NOMO-1 treated with dmso at 0.1 percent for 144 hours (cell line): Measurements from ENCODE around the gene ADCY5.

Source experiments
- DNase-seq: peaks from one replicate; lab custom pipeline; 2025; ENCODE audit not compliant: unreplicated experiment; lab: John Stamatoyannopoulos, UW

The ADCY5 gene

DNA sequence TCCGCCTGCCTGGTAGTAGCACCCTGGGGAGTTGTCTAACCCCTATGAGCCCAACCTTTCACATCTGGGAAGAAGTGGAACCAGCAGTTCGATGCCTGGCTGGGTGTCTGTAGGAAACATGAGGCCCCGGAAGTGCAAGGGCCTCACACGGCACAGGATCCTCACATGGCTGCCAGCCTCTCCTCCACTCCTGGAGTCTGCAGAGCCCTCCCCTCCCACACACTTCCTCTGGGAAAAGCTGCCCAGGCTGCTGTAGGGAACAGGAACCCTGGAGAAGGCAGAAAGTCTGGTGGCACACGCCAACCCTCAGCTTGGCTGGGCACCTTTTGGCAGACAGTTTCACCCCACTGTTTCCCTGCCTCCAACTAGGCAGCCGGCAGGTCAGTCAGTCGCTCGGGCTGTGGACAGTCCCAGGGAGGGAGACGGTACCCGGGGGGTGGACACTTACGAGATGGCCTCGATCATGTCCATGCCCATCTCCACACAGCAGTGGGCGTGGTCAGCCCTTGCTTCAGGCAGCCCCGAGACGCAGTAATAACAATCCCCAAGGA is 118.4 kb downstream of the ADCY5 start:
- no peak for DNase-seq

DNA sequence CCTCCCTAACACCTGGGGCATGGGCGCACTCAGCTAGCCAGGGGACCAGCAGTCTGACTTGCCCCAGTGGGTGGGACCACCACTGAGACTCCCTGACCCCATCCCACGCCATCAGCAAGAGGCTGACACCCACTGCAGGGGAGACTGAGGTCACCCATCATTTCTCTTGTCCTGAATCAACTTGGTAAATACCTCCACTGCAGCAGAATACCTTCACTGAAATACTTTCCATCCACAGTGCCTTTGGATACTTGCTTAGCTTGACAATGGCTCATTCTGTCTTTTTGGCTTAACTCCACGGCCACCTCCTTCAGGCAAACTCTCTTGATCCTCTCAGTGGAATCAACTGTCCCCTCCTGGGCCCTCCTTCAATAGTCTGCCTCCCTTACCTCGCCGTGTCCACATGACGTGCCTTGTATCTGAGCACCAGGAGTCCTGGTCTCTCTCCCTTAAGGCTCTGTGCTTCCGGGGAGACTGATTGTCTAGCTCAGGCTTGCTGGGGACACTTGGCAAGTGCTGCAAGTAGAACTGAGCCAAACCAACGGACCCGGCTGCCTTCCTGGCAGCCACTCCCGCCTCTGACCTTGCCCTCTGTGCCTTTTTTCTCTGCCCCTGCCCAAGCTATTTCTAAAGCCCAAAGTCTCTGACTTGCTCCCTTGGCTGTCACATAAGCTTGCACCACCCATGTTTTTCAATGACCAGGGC is 119.1 kb downstream of the ADCY5 start:
- no peak for DNase-seq

DNA sequence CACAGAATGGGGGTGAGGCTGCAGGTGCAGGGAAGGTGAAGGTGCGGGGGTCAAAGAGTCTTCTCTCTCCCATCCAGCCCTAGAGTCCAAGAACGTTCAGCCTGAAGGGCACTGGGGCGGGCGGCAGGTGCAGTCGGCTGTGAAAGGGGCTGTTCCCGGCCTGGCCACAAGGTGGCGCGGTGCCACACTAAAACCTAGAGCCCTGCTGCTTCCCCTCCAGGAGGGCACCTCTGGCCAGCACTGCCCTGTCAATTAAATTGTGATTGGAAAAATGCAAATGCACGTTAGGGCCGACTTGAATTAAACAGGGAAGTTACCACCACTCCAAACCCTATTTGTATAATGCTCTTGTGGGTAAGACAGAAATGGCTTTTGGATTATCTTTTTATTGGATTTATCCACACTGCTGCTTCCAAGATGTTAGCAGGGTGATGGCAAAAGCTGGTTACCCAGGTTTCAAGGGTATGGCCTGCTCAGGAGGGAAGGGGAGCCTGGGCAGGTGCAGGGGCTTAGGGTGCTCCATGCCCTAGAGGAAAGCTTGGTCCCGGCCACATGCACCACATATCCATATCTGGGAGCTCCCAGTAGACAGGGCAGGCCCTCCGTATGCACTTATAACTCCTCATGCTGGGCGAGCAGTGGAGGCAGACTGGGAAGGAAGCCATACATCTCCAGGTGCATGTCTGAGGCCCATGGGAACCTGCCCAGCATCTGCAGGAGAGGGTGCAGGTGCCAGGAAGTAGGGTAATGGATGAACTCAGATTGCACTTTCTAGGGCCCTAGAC is 119.8 kb downstream of the ADCY5 start:
- DNase-seq: peak; percentile 4

DNA sequence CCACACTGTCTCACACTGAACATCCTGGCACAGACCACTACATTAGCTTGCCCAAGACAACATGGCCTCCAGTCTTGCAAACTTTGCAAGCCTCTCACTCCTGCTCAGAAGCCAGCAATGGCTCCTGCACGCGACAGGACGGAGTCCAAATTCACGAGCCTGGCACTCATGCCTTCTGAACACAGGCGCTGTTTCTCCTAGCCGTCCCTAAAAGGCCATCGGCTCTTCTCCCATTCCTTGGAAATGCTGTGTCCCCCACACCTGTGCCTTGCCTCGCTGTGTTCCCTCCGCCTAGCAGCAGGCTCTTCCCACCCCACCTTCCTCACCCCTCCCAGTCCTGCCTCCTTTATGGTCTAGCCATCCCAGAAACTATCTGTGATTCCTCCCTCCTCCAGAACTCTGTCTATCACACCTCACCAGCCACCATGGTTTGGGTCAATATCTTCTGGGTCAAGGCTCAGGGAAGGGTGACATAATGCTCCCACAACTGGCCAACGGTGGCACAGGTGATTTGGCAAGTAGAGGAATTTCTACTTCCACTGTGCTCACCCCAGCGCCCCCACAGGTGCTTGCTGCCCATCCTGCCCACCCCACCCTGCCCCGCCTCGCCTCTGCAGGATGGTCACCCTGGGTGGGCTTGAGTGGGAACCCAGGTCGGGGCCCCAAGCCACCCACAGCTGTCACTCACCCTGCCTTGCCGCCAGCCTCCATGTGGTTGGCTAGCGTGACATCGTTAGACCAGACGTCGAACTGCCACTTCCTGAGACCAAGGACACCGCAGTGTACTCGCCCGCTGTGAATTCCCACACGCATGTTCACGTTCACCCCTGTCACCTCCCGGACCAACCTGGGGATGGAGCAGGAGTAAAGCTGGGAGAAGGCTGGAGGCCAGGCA is 120.7 kb downstream of the ADCY5 start:
- DNase-seq: no peak

DNA sequence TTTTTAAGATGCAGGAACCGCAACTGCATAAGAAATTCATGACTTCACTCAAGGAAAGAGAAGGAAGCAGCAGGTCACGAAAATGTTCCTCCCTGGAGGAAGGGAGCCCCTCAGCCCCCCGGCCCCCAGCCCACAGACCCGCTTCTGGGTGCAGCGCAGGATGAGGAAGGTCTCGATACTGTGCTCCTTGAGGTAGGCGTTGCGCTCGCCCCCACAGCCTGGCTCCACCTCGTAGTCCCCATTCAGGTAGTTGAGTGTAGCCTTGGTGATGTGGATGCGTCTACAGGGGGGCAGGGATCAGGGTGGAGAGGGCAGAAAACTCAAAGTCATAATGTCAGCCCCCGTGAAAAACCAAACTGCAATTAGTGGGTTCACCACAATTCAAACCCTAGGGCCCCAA is 121.4 kb downstream of the ADCY5 start:
- no peak for DNase-seq

DNA sequence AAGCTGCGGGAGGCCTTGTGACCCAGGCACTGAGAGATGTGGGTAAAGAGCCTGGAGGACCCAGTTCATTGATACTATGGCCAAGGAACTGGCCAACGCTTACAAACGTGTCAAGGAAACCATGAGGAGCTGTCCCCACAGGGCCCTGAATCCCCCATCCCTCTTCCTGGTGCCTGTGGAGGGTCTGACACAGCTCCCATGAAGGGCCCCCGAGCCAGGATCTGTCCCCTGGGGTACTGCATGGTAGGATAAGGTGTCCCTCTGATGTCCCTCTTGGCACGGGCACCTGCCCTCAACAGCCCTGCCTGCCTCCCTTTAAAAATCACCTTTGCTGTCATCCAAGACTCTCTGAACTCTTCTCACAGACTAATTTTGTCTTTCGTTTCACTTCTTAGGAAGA is 122.4 kb downstream of the ADCY5 start:
- DNase-seq: no peak

DNA sequence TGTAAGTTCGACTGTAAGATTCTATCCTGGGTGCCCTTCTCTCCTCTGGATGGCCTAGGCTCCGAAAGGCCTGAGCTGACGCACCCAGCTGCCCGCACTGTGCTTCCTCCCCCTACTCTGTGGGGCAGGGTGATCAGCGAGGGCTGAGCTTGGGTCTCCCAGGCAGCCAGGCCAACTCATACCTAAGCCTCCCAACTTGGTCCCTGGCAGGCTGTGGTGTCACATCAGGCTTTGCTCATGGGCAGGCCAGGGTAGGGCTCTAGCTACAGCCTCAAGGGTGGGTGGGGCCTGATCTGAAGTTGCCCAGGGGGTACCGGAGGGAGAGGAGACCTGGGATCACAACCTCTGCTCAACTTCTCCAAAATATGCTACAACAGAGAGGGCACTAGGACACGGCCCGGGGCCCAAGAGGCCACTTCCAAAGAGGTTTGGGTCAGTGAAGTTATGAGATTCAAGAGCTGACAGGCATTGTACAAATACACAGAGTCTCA is 123.1 kb downstream of the ADCY5 start:
- DNase-seq: no peak

DNA sequence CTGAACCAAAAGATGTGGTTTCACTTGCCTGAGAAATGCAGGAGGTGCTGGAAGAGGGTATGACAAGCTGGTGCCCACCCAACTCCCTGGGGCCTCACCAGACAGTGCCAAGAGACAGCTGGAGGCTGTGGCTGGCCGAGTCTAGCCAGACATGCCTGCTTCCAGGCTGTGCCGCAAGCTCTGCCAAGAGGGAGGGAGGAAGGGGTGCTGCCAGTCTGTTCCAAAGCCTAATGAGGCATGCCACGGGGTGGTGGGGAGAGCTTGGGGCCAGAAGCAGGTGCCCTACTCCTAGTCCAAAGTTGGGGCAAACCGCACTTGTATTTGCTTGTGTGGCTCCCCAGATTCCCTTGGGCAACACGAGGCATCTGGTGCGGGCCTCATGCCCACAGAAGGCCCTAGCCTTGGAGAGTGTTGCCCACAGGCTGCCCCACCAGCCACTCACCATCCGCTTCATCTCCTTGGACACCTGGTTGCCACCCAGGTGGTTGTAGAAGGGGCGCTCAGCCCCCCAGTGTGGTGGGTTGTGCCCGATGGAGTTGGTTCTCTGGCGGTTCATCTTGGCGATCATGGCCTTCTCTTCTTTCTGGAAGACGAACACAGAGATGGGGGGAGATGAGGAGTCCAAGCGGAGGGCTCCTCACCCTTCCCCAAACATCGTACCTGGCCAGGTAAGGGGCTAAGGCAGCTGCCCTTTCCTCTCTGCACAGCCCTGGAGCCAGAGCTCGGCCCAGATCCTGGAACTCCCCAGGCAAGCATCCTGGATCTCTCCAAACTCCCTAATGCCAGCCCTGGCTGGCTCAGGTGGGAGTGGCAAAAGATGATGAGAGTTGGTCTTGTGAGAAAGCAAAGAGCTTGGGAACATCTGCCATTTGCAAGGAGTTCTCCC is 123.8 kb downstream of the ADCY5 start:
- DNase-seq: no peak

DNA sequence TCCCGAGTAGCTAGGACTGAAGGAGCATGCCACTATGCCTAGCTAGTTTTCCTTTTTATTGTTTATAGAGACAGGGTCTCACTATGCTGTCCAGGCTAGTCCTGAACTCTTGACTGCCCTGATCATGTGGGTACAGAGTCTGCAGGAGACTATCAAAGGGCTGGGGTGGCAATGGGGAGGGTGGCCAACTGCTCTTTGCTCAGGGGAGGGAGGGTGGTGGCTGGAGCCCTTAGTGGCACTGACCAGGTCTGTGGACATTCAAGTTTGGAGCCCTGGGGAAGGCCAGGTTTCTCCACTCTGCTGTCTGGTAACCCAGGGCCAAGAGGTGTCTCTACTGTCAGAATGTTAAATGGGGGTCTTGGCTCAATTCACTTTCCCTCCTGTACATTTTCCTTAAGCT is 125.1 kb downstream of the ADCY5 start:
- DNase-seq: no peak

DNA sequence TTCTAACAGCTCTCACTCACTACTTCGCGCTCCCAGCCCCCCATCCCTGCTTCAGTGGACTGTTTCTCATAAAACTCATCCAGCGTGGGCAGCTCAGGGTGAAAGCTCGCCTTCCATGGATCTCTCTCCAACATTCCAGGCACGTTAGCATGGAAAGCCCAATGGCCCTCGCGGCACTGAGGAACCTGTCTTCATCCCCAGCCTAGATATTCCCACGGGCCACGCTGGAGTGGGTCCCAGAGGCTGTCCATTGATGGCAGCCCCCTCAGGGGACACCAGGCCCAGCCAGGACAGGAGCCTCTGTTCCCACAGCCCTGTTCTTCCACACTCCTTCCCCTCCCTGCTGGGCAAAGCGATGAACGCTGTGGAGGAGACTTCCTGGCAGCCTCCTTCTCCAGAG is 126.0 kb downstream of the ADCY5 start:
- no peak for DNase-seq

DNA sequence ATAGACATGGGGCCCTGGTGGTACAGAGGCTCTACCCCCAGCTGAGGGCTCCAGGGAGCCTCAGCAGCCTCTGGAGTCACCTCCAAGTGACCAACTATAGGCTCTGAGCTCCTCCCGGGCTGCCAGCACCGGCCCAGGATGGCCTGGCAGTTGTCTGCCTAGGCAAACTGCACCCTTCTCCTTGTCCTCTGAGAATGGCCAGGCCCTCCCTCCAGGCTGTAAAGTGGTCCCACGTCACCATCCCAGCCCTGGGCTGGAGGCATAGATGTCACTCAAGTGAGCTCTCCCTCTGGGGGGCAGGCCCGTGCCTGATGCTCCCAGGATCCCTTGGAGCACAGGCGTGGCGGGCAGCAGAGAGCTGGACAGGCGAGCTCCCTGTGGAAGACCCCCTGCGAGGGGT is 127.1 kb downstream of the ADCY5 start:
- no peak for DNase-seq

DNA sequence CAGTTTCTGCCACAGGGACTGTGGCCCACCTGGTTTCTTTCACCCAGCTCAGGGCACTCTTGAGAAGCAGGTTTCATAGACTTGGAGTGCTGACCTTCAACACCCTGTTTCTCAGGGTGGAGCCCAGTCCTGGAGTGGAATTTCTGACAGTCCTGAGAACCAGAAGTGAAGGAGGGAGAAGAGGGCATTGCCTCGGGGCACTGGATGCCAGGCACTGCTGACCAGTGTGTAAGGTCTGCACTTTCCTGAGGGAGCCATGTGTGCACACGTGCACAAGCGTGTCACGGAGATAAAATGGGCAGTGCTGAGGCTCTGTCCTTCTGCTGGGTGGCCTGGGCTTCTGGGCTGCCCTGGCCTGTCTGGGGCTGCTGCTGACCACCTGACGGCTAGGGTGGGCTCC is 128.7 kb downstream of the ADCY5 start:
- DNase-seq: no peak

DNA sequence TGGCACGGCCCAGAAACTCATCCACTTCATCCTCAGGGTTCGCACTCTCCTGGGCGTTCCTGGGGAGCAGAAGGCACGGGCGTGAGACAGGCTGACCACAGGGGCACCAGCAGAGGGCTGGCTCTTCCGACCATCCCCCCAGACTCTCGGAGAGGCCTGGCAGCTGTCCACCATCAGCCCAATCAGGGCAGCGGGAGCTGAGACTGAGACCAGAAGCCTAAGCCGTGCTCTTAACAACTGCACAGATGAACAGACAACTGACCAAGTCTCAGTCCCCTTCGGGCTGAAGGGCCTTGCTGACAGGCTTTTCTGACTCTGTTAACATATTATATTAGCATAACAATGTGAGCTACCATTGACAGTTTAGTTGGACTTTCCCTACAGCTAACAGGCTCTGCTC is 129.1 kb downstream of the ADCY5 start:
- DNase-seq: no peak

DNA sequence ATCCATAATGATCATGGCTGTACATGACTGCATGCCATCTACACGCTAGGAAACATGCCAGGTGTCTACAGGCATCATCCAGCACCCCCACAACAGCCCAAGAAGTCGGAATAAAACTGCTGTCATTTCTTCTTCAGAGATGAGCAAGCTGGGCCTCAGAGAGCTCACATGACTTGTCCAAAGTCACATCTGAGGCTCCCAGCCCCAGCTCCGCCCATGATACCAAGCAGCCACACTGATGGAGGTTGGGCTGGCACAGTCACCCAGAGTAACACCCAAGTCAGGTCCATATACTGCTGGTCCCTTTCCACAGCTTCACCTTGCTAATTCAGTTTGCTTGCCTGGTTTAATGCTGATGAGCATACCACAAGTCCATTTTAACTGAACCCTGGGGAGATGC is 130.5 kb downstream of the ADCY5 start:
- DNase-seq: no peak

DNA sequence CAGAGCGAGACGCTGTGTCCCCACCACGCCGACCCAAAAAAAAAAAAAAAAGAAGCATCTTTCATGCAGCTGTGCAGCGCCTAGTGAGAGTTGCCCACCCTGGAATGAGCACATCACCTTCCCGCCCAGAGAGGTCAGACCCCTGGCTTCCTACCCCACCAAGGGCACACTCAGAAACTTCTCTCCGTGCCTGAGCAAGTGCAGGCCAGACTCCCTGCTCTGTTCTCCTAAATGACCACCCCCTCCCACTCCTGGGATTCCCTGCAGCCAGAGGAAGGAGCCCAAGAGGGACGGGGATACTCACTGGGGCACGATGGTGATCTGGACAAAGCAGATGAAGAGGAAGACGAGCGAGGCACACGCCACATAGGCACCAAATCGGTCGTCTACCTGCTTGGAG is 131.2 kb downstream of the ADCY5 start:
- DNase-seq: no peak

DNA sequence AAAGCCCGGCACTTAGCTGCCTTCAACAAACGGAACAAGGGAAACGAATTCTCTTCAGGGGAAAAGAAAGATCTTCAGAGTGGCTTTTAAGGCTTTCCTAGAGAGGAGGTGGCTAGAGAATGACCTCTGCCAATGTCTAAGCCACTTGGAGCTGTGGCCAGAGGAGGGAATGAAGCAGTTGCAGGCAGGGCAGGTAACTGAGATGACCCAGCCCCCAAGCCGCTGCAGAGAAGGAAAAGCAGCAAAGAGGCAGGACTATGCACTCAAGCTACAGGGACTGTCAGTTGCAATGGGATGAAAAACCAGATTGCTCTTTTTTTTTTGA is 133.7 kb downstream of the ADCY5 start:
- no peak for DNase-seq

DNA sequence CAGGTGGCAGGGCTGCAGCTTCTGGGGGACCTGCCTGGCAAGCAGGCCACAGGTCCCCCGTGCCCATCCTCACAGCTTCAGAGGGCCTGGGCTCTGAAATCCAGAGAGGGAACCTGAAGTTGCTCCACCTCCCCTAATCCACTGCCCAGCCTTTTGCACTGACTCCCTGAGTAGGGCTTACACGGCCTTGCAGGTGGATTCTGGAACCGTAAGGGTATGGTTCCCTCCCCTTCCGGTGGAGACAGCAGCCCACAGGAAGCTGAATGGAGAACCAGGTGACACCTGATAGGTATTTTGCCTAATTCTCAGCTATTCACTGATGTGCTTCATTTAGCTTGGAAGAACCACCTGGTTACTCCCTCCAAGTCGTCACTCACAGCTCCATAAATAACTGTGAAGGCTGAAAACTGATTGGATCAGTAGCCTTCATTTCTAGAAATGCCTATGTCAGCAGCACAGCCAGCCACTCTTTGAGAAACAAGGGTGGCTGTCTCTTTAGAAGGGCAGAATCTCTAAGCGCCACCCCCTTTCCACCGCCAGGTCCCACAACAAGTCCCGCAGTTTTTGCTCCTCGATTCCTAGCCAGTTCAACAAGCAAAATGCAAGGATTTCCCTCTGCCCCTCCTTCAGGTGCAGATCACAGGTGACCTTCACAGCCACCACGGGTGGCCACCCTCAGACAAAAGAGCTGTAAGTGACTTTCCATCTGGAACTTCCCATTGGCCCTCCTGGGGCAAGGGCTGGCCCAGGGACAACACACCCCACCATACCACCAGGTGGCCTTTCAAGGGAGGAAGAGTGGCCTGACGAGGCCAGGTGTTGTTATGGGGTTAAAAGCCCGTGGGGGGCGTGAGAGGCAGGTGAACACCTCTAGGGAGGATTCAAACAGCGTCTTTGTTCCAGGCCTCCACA is 134.3 kb downstream of the ADCY5 start:
- DNase-seq: no peak

DNA sequence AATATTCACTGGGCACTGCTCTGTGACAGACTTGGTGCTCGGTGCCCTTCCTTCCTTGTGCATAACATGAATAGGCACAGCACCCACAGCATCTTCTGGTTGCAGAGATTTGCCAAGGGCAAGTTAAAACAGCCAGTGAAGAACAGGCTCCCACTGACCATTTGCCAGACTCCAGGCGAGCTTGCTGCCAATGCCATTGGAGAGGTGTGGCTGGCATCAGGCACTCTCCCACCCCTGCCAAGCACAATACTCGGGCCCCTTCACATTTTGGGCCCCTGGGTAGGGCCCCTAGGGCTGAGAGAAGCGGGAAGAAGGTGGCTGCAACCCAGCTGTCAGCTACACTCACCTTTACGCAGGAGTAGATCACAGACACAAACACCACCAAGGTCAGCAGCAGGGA is 135.0 kb downstream of the ADCY5 start:
- no peak for DNase-seq
